ENCODE data around the gene C5orf63. TPM values are rescaled to one million over a fixed set of nuclear protein-coding genes. Genes with fewer than 3 reads are reported as not detected.
"Not testable (repeated sequence)": the region's sequence is repeated elsewhere in the genome, so short reads cannot be mapped to it uniquely, and the experiment has no call there.

The C5orf63 gene
- total and polyA plus RNA-seq, 9 of the 15 experiments (the other 6 are each of a cell fraction or from before 2014, with no cell fraction given) = 1.8 to 24.6 (median 6.2) TPM

GRCh38 chr5:127023552-127024191 is 49.6 kb downstream of the C5orf63 start:
- FAIRE-seq = peak; percentile 54
- Histone ChIP-seq H3K4me1 (replicated peaks in 1 of 2; ENCODE audit: control insufficient read depth in 2 of 2, insufficient read depth in 2 of 2, low read length in 2 of 2) (peaks cover 9 to 33% of the 10 kb centered on the region in 2 experiments; a peak in 4 of 5 replicates), H4K20me1 (replicated peaks; ENCODE audit: control insufficient read depth, insufficient read depth, low read length) (peaks cover 14% of the 10 kb centered on the region), H3K79me2 (ENCODE audit: control insufficient read depth, insufficient read depth, low read length) (peaks cover 94% of the 10 kb centered on the region)
- H3K4me3 ChIP-seq; H3K9me3 ChIP-seq (replicated peaks; ENCODE audit: control insufficient read depth, insufficient read depth, low read depth, low read length); in situ Hi-C loops (cut with MboI); BruUV-seq (replicated peaks); H3K36me3 ChIP-seq (ENCODE audit: control insufficient read depth, insufficient read depth, low read length); H3K4me2 ChIP-seq (ENCODE audit: insufficient read depth, low read length); H3K9ac ChIP-seq (ENCODE audit: insufficient read depth in 1 of 2, low read depth in 2 of 2, low read length in 2 of 2); H3K9me1 ChIP-seq (ENCODE audit: control insufficient read depth, insufficient read depth, low read length); H3K27ac ChIP-seq (ENCODE audit: extremely low read depth, low read depth, low read length); H2AFZ ChIP-seq (ENCODE audit: low read depth, low read length); H3K27me3 ChIP-seq (ENCODE audit: control insufficient read depth in 2 of 2, insufficient read depth in 2 of 2, low read length in 2 of 2); intact Hi-C loops (cut with micrococcal nuclease); CTCF ChIA-PET (ENCODE audit: low intra/inter-chr PET ratio); TF ChIP-seq ATF3 (CRISPR knock-in tag; conservative IDR thresholded peaks at IDR 0.05); JUND (tag; IDR thresholded peaks at IDR 0.05; ENCODE audit: borderline replicate concordance, low read depth, low read length): not testable (repeated sequence)
- peak; percentile 5; the same call in 2 of the 3 replicates for ATAC-seq
- TF ChIP-seq GATAD2A (IDR thresholded peaks at IDR 0.05) (0 out of 2 replicates have a peak, but pooled peaks have one; percentile 13), SOX6 (IDR thresholded peaks at IDR 0.05) (peak; percentile 27; the same call in 1 of the 2 replicates), ARID1B (IDR thresholded peaks at IDR 0.05) (peak; percentile 42; the same call in 1 of the 2 replicates), EHMT2 (IDR thresholded peaks at IDR 0.05) (peak; percentile 83), KDM1A (IDR thresholded peaks at IDR 0.05) (peak in 1 of 2 experiments; percentile 33; a peak in 2 of 4 replicates), HDGF (IDR thresholded peaks at IDR 0.05) (0 out of 2 replicates have a peak, but pooled peaks have one; percentile 25), C11orf30 (IDR thresholded peaks at IDR 0.05; ENCODE audit: low read depth) (peak; percentile 56; the same call in 1 of the 2 replicates), CBFA2T3 (IDR thresholded peaks at IDR 0.05) (peak; percentile 14; the same call in 1 of the 2 replicates), DPF2 (IDR thresholded peaks at IDR 0.05) (peak; percentile 60; the same call in 1 of the 2 replicates), MAFG (tag; conservative IDR thresholded peaks at IDR 0.05) (peak; percentile 34; the same call in 1 of the 2 replicates), TCF3 (CRISPR knock-in tag; IDR thresholded peaks at IDR 0.05) (peak; percentile 13; the same call in 1 of the 2 replicates), ATF3 (IDR thresholded peaks at IDR 0.05) (peak; percentile 49; the same call in 1 of the 2 replicates), ARNT (IDR thresholded peaks at IDR 0.05) (0 out of 4 replicates have a peak, but pooled peaks of 1 of the 2 experiments have one; percentile 50), JUND (IDR thresholded peaks at IDR 0.05; ENCODE audit: borderline replicate concordance, low read depth, low read length) (peak; percentile 45; the same call in 1 of the 2 replicates), HDAC1 (IDR thresholded peaks at IDR 0.05) (0 out of 4 replicates have a peak, but pooled peaks of 1 of the 2 experiments have one; percentile 23), ZNF316 (IDR thresholded peaks at IDR 0.05) (peak; percentile 61), PKNOX1 (IDR thresholded peaks at IDR 0.05) (peak; percentile 15; the same call in 1 of the 2 replicates)
- POLR2A ChIA-PET = interaction anchor here (0.6 to 1.7 kb wide), 6 partner anchors 9 to 52 kb away, joined by 3 to 7 read pairs (median 4); no protein-coding TSS in a partner anchor
- 83% methylated on average over 7 of the region's 7 CpGs for WGBS (ENCODE audit: insufficient coverage, low coverage, missing lambda C conversion rate)
- DNase-seq (ENCODE audit: extremely low read depth in 1 of 4, low spot score in 3 of 4) = peak in 2 of 4 experiments; percentile 33 to 47
